ENCODE data around the gene LRRC15.

LRRC15 gene

GRCh38 chr3:194384156-194384555 is 14.6 kb upstream of the LRRC15 start:
- no peak for DNase-seq

GRCh38 chr3:194383276-194383940 is 13.9 kb upstream of the LRRC15 start:
- DNase-seq, result no peak

- DNase-seq, result no peak
Measured at GRCh38 chr3:194382892-194383223, 13.3 kb upstream of the LRRC15 start.

GRCh38 chr3:194382196-194382891 is 12.8 kb upstream of the LRRC15 start:
- DNase-seq, result no peak

GRCh38 chr3:194381460-194381875 is 11.9 kb upstream of the LRRC15 start:
- DNase-seq, result no peak

GRCh38 chr3:194380326-194380725 is 10.8 kb upstream of the LRRC15 start:
- DNase-seq, result no peak

GRCh38 chr3:194379651-194380050 is 10.1 kb upstream of the LRRC15 start:
- DNase-seq, result no peak

- DNase-seq, result no peak
Measured at GRCh38 chr3:194379231-194379630, 9.7 kb upstream of the LRRC15 start.

GRCh38 chr3:194377708-194378107 is 8.2 kb upstream of the LRRC15 start:
- no peak for DNase-seq

- no peak for DNase-seq
Measured at GRCh38 chr3:194376241-194376560, 6.7 kb upstream of the LRRC15 start.

- DNase-seq, result no peak
Measured at GRCh38 chr3:194375473-194376240, 6.1 kb upstream of the LRRC15 start.

GRCh38 chr3:194374935-194375334 is 5.4 kb upstream of the LRRC15 start:
- DNase-seq, result no peak

GRCh38 chr3:194373899-194374298 is 4.4 kb upstream of the LRRC15 start:
- no peak for DNase-seq

GRCh38 chr3:194373028-194373427 is 3.5 kb upstream of the LRRC15 start:
- no peak for DNase-seq

- DNase-seq, result no peak
Measured at GRCh38 chr3:194370753-194371152, 1.2 kb upstream of the LRRC15 start.

GRCh38 chr3:194368918-194369317 is 625 bp downstream of the LRRC15 start:
- no peak for DNase-seq

GRCh38 chr3:194367992-194368841 is 1.3 kb downstream of the LRRC15 start:
- no peak for DNase-seq

GRCh38 chr3:194365978-194366490 is 3.5 kb downstream of the LRRC15 start:
- DNase-seq, result no peak

GRCh38 chr3:194365526-194365925 is 4.0 kb downstream of the LRRC15 start:
- DNase-seq, result no peak

- no peak for DNase-seq
Measured at GRCh38 chr3:194364652-194365434, 4.7 kb downstream of the LRRC15 start.

GRCh38 chr3:194364314-194364651 is 5.3 kb downstream of the LRRC15 start:
- no peak for DNase-seq

GRCh38 chr3:194360568-194360967 is 9.0 kb downstream of the LRRC15 start:
- no peak for DNase-seq
